ENCODE data around the gene SLC26A11.

SLC26A11 gene

DNA sequence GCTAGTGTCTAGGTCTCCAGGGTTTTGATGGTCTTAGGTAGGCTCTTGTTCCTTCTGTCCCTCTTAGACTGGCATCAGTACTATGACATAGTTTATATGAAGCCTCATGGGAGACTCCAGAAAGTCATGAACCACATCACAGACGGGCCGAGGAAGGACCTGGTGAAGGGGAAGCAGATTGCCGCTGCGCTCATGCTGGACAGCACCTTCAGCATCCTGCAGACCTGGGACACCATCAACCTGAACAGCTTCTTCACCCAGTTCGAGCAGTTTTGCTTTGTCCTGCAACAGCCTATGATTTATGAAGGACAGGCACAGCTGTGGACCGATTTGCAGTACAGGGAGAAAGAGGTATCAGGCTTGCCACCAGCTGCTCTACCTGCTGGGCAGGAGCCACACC, 74.4 kb downstream of the SLC26A11 start:
- TF ChIP-seq POLR2AphosphoS5 (IDR thresholded peaks at IDR 0.05; ENCODE audit: low read depth), result no peak
- TF ChIP-seq, protein P1, sequence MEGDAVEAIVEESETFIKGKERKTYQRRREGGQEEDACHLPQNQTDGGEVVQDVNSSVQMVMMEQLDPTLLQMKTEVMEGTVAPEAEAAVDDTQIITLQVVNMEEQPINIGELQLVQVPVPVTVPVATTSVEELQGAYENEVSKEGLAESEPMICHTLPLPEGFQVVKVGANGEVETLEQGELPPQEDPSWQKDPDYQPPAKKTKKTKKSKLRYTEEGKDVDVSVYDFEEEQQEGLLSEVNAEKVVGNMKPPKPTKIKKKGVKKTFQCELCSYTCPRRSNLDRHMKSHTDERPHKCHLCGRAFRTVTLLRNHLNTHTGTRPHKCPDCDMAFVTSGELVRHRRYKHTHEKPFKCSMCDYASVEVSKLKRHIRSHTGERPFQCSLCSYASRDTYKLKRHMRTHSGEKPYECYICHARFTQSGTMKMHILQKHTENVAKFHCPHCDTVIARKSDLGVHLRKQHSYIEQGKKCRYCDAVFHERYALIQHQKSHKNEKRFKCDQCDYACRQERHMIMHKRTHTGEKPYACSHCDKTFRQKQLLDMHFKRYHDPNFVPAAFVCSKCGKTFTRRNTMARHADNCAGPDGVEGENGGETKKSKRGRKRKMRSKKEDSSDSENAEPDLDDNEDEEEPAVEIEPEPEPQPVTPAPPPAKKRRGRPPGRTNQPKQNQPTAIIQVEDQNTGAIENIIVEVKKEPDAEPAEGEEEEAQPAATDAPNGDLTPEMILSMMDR (IDR thresholded peaks at IDR 0.05; ENCODE audit: insufficient read depth, low read length), result no peak
- TF ChIP-seq, protein P2, sequence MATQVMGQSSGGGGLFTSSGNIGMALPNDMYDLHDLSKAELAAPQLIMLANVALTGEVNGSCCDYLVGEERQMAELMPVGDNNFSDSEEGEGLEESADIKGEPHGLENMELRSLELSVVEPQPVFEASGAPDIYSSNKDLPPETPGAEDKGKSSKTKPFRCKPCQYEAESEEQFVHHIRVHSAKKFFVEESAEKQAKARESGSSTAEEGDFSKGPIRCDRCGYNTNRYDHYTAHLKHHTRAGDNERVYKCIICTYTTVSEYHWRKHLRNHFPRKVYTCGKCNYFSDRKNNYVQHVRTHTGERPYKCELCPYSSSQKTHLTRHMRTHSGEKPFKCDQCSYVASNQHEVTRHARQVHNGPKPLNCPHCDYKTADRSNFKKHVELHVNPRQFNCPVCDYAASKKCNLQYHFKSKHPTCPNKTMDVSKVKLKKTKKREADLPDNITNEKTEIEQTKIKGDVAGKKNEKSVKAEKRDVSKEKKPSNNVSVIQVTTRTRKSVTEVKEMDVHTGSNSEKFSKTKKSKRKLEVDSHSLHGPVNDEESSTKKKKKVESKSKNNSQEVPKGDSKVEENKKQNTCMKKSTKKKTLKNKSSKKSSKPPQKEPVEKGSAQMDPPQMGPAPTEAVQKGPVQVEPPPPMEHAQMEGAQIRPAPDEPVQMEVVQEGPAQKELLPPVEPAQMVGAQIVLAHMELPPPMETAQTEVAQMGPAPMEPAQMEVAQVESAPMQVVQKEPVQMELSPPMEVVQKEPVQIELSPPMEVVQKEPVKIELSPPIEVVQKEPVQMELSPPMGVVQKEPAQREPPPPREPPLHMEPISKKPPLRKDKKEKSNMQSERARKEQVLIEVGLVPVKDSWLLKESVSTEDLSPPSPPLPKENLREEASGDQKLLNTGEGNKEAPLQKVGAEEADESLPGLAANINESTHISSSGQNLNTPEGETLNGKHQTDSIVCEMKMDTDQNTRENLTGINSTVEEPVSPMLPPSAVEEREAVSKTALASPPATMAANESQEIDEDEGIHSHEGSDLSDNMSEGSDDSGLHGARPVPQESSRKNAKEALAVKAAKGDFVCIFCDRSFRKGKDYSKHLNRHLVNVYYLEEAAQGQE (IDR thresholded peaks at IDR 0.05; ENCODE audit: insufficient replicate concordance, low read depth), result peak; percentile 52
- Histone ChIP-seq H3K27me3 (ENCODE audit: insufficient read depth, poor library complexity, severe bottlenecking) (no peaks in the 10 kb centered on the region), H3K27ac (replicated peaks) (0 out of 2 replicates have a peak overlapping the region, but pooled peaks have one; percentile 1), H3K4me3 (replicated peaks; ENCODE audit: insufficient read depth, low read length) (no peak overlapping the region)
- no peak for DNase-seq (ENCODE audit: low read depth in 1 of 2, low spot score in 1 of 2)

DNA sequence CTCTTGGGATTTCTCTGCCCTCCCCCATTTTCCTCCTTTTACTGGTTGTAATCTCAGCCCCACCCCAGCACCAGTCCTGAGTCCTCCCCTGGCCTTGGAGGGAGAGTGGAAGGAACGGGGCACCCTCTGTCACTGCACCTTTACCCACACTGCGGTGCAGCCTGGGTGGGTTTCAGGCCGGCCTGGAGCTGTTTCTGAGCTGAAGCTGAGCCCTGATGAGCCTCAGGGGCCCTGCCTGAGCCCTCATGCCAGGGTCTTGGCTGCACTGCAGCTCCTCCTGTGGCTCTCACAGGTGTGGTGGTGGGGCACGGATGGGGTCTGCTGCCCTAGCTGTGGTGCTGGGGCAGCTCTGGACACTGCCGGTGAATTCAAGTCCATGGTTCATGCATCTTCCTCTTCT, 74.9 kb downstream of the SLC26A11 start:
- Histone ChIP-seq H3K27me3 (ENCODE audit: insufficient read depth, poor library complexity, severe bottlenecking) (no peaks in the 10 kb centered on the region), H3K27ac (replicated peaks) (no peak overlapping the region)

DNA sequence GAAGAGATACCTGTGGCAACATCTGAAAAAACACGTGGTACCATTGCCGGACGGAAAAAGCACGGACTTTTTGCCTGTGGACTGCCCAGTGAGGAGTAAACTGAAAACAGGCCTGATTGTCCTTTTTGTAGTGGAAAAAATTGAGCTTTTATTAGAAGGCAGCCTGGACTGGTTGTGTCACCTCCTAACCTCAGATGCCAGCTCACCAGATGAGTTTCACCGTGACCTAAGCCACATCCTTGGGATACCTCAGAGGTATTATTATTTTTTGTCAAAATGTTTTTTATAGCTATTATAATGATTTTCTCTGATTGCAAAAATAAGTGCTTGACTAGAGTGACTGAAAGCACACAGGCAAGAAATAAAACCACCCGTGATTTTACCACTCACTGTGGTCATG, 75.3 kb downstream of the SLC26A11 start:
- H3K27ac ChIP-seq (replicated peaks), result no peak overlapping the region
- DNase-seq (ENCODE audit: low read depth in 1 of 2, low spot score in 1 of 2), result no peak
- TF ChIP-seq, protein P1 (IDR thresholded peaks at IDR 0.05; ENCODE audit: insufficient read depth, low read length), result no peak
- no peak for TF ChIP-seq SPI1 (IDR thresholded peaks at IDR 0.05; ENCODE audit: borderline replicate concordance, low read depth)
- TF ChIP-seq, protein P2 (IDR thresholded peaks at IDR 0.05; ENCODE audit: insufficient replicate concordance, low read depth), result no peak

More for the DNA sequence above, 74.9 kb downstream of the SLC26A11 start:
- H3K4me3 ChIP-seq (replicated peaks; ENCODE audit: insufficient read depth, low read length), result no peak overlapping the region
- TF ChIP-seq SPI1 (IDR thresholded peaks at IDR 0.05; ENCODE audit: borderline replicate concordance, low read depth) (no peak), POLR2AphosphoS5 (IDR thresholded peaks at IDR 0.05; ENCODE audit: low read depth) (no peak), GABPA (IDR thresholded peaks at IDR 0.05; ENCODE audit: low read depth) (no peak)
- TF ChIP-seq, protein P1 (IDR thresholded peaks at IDR 0.05; ENCODE audit: insufficient read depth, low read length), result no peak
- TF ChIP-seq, protein P2 (IDR thresholded peaks at IDR 0.05; ENCODE audit: insufficient replicate concordance, low read depth), result no peak
- DNase-seq (ENCODE audit: low read depth in 1 of 2, low spot score in 1 of 2), result no peak

More for the DNA sequence above, 75.3 kb downstream of the SLC26A11 start:
- H3K4me3 ChIP-seq (replicated peaks; ENCODE audit: insufficient read depth, low read length), result no peak overlapping the region
- H3K27me3 ChIP-seq (ENCODE audit: insufficient read depth, poor library complexity, severe bottlenecking), result no peaks in the 10 kb centered on the region
